A673 (cell line): ENCODE measurements around the gene ASIC2.

ENCODE experiments used
- EZH2 ChIP-seq: fragments of 200-600 bp; sonication (generic); IDR thresholded peaks from 2 replicates; pipeline ENCODE4 v1.6.1; 2017; ENCODE audit warnings: borderline replicate concordance, low read depth, mild to moderate bottlenecking, mixed read lengths, antibody characterized with exemption, low read length; ENCODE audit not compliant: poor library complexity, severe bottlenecking
- TF ChIP-seq, protein P1 (sequence below): fragments of 300-800, 200-600 bp; sonication (generic); conservative IDR thresholded peaks from 2 replicates; pipeline ENCODE4 v1.5.1; 2017; ENCODE audit warnings: low read depth, mild to moderate bottlenecking, antibody characterized with exemption, low read length, moderate library complexity, mixed read lengths

DNA sequence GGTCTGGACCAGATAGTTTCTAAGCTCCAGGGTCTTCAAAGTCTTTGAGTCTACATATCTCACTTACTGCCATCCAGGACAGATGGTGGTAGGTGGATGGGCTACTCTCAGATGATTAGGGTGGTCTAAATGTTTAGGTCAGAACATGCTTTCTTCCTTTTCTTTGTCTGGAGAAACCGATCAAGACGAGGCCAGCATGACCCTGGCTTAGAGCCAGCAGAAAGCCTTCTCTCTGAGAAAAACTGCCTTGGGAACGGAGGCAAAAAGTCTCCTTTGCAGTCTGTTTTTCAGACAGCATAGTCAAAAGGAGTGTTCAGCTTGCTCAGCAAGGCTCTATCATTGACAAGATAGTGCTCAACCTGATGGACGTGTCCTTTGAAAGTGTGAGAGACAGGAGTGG, 252.6 kb downstream of the ASIC2 start:
- TF ChIP-seq, protein P1, sequence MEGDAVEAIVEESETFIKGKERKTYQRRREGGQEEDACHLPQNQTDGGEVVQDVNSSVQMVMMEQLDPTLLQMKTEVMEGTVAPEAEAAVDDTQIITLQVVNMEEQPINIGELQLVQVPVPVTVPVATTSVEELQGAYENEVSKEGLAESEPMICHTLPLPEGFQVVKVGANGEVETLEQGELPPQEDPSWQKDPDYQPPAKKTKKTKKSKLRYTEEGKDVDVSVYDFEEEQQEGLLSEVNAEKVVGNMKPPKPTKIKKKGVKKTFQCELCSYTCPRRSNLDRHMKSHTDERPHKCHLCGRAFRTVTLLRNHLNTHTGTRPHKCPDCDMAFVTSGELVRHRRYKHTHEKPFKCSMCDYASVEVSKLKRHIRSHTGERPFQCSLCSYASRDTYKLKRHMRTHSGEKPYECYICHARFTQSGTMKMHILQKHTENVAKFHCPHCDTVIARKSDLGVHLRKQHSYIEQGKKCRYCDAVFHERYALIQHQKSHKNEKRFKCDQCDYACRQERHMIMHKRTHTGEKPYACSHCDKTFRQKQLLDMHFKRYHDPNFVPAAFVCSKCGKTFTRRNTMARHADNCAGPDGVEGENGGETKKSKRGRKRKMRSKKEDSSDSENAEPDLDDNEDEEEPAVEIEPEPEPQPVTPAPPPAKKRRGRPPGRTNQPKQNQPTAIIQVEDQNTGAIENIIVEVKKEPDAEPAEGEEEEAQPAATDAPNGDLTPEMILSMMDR = no peak
- TF ChIP-seq EZH2 = no peak
